H1 (cell line): Measurements from ENCODE around the gene ADGRG7. TPM values are rescaled to one million over a fixed set of nuclear protein-coding genes. Genes with fewer than 3 reads are reported as not detected.

ENCODE experiments used
- CTCF ChIA-PET: fragments of 300-600 bp; sonication (Branson Sonifier 250); formaldehyde crosslinking; loops from one replicate; lab custom pipeline; 2021; ENCODE audit not compliant: partially characterized antibody; lab: Charles Lee
- POLR2A ChIA-PET: fragments of 300-600 bp; sonication (Branson Sonifier 250); formaldehyde crosslinking; loops from one replicate; lab custom pipeline; 2021; ENCODE audit warnings: inconsistent platforms; ENCODE audit not compliant: partially characterized antibody; lab: Charles Lee
- DNase-seq, 2 experiments: peaks; one replicate each; pipeline versions ENCODE4 v3.0.0 to v3.0.0-alpha.2; 2010 to 2022; ENCODE audit warnings: low spot score in 2 of 2, low read depth in 1 of 2, mixed read lengths in 1 of 2
- FAIRE-seq: peaks from 2 replicates; lab custom pipeline; 2011; peaks lifted over from hg19 to GRCh38; lab: Jason Lieb, UNC
- H2AFZ ChIP-seq: 2 replicates; pipeline ENCODE4 v1.8.1; 2012; ENCODE audit warnings: low read length, inconsistent platforms
- H2AK5ac ChIP-seq: 2 replicates; pipeline ENCODE4 v1.6.1; 2013; ENCODE audit warnings: low read depth, low read length
- H2BK120ac ChIP-seq: replicated peaks from 2 replicates; pipeline ENCODE3; 2013; ENCODE audit warnings: low read depth, low read length, inconsistent platforms
- H2BK12ac ChIP-seq: 2 replicates; pipeline ENCODE4 v1.6.1; 2013; ENCODE audit warnings: low read depth, low read length
- H2BK15ac ChIP-seq: 2 replicates; pipeline ENCODE4 v1.6.1; 2013; ENCODE audit warnings: low read length
- H2BK20ac ChIP-seq: 2 replicates; pipeline ENCODE4 v1.6.1; 2013; ENCODE audit warnings: low read length
- H2BK5ac ChIP-seq: 2 replicates; pipeline ENCODE4 v1.6.1; 2013; ENCODE audit warnings: low read depth, low read length
- H3K14ac ChIP-seq: 2 replicates; pipeline ENCODE4 v1.6.1; 2013; ENCODE audit warnings: inconsistent platforms; ENCODE audit not compliant: insufficient read length
- H3K18ac ChIP-seq: 2 replicates; pipeline ENCODE4 v1.6.1; 2013; ENCODE audit warnings: low read length; ENCODE audit errors: extremely low read depth
- H3K23ac ChIP-seq: 2 replicates; pipeline ENCODE4 v1.6.1; 2013; ENCODE audit warnings: inconsistent platforms; ENCODE audit not compliant: insufficient read length
- H3K23me2 ChIP-seq: 2 replicates; pipeline ENCODE4 v1.6.1; 2013; ENCODE audit warnings: low read depth, low read length
- H3K27ac ChIP-seq: 2 replicates; pipeline ENCODE4 v1.6.1; 2011; ENCODE audit warnings: low read depth, low read length, inconsistent platforms
- H3K27me3 ChIP-seq, 4 experiments: replicated peaks in 1 of 4; 1 replicate in 1 of 4; 2 replicates in 3 of 4; pipeline versions ENCODE4 v1.6.1 to v1.8.1; 2011 to 2013; ENCODE audit warnings: low read length in 3 of 4, mild to moderate bottlenecking in 3 of 4, inconsistent platforms in 2 of 4, mixed read lengths in 2 of 4, moderate library complexity in 1 of 4; ENCODE audit not compliant: control insufficient read depth in 3 of 4, insufficient read depth in 3 of 4; ENCODE audit errors: extremely low read depth in 1 of 4
- H3K36me3 ChIP-seq, 4 experiments: 2 replicates each; pipeline versions ENCODE4 v1.6.1 to v1.8.1; 2011 to 2013; ENCODE audit warnings: mild to moderate bottlenecking in 4 of 4, low read length in 3 of 4, moderate library complexity in 2 of 4, control low read depth in 1 of 4, inconsistent platforms in 1 of 4; ENCODE audit not compliant: insufficient read depth in 4 of 4, control insufficient read depth in 2 of 4
- H3K4ac ChIP-seq: replicated peaks from 2 replicates; pipeline ENCODE3; 2013; ENCODE audit warnings: low read length, low read depth, mixed read lengths, inconsistent platforms; ENCODE audit not compliant: insufficient read length
- H3K4me1 ChIP-seq, 4 experiments: replicated peaks in 1 of 4; 1 replicate in 1 of 4; 2 replicates in 3 of 4; pipeline versions ENCODE4 v1.6.1 to v1.8.1; 2011 to 2013; ENCODE audit warnings: low read length in 3 of 4, inconsistent platforms in 2 of 4, mixed read lengths in 1 of 4; ENCODE audit not compliant: insufficient read depth in 4 of 4, control insufficient read depth in 3 of 4
- H3K4me2 ChIP-seq, 2 experiments: 2 replicates each; pipeline versions ENCODE4 v1.6.1 to v1.8.1; 2011 to 2013; ENCODE audit warnings: low read depth in 2 of 2, low read length in 2 of 2, control low read depth in 1 of 2, inconsistent platforms in 1 of 2, mild to moderate bottlenecking in 1 of 2; ENCODE audit not compliant: insufficient read depth in 1 of 2
- H3K4me3 ChIP-seq, 4 experiments: fragments of 200-600, 300-600 bp in 1 of 4; sonication (generic), shearing (Covaris generic), sonication (Bioruptor Twin) in 1 of 4; 2 replicates each; pipeline versions ENCODE4 v1.5.1 to v1.8.1; 2011 to 2016; ENCODE audit warnings: low read length in 4 of 4, low read depth in 3 of 4, control low read depth in 2 of 4, inconsistent platforms in 2 of 4, mild to moderate bottlenecking in 2 of 4, mixed read lengths in 1 of 4, moderate library complexity in 1 of 4; ENCODE audit not compliant: insufficient read depth in 2 of 4; ENCODE audit errors: extremely low read depth in 1 of 4
- H3K56ac ChIP-seq: replicated peaks from 2 replicates; pipeline ENCODE3; 2013; ENCODE audit warnings: low read depth, mild to moderate bottlenecking, mixed read lengths, low read length, inconsistent platforms; ENCODE audit not compliant: insufficient read length
- H3K79me1 ChIP-seq: 2 replicates; pipeline ENCODE4 v1.6.1; 2013; ENCODE audit warnings: low read depth, low read length, control low read depth
- H3K79me2 ChIP-seq, 2 experiments: 2 replicates each; pipeline versions ENCODE4 v1.6.1 to v1.8.1; 2012 to 2013; ENCODE audit warnings: low read length in 2 of 2, mild to moderate bottlenecking in 2 of 2, inconsistent platforms in 1 of 2; ENCODE audit not compliant: insufficient read depth in 2 of 2, control insufficient read depth in 1 of 2
- H3K9ac ChIP-seq, 4 experiments: replicated peaks in 1 of 4; 1 replicate in 1 of 4; 2 replicates in 3 of 4; pipeline versions ENCODE4 v1.6.1 to v1.8.1; 2011 to 2013; ENCODE audit warnings: low read depth in 3 of 4, low read length in 3 of 4, control low read depth in 2 of 4, mild to moderate bottlenecking in 2 of 4, moderate library complexity in 2 of 4, inconsistent platforms in 1 of 4; ENCODE audit errors: extremely low read depth in 1 of 4
- H3K9me3 ChIP-seq, 2 experiments: 2 replicates each; pipeline versions ENCODE4 v1.6.1 to v1.8.1; 2012 to 2013; ENCODE audit warnings: mild to moderate bottlenecking in 2 of 2, moderate library complexity in 2 of 2, control low read depth in 1 of 2, inconsistent platforms in 1 of 2, low read depth in 1 of 2, low read length in 1 of 2, mixed read lengths in 1 of 2; ENCODE audit not compliant: insufficient read depth in 2 of 2
- H4K20me1 ChIP-seq, 2 experiments: replicated peaks in 1 of 2; 2 replicates each; pipeline versions ENCODE3 to v1.8.1; 2011 to 2013; ENCODE audit warnings: inconsistent platforms in 2 of 2, low read length in 2 of 2, mild to moderate bottlenecking in 1 of 2; ENCODE audit not compliant: insufficient read depth in 2 of 2, control insufficient read depth in 1 of 2
- H4K5ac ChIP-seq: 2 replicates; pipeline ENCODE4 v1.6.1; 2013; ENCODE audit warnings: low read length, low read depth, mixed read lengths, inconsistent platforms; ENCODE audit not compliant: insufficient read length
- H4K8ac ChIP-seq: 2 replicates; pipeline ENCODE4 v1.8.0; 2013; ENCODE audit warnings: mild to moderate bottlenecking, moderate library complexity, low read length, inconsistent platforms; ENCODE audit not compliant: insufficient read depth; ENCODE audit errors: extremely low read depth
- H4K91ac ChIP-seq: replicated peaks from 2 replicates; pipeline ENCODE3; 2013; ENCODE audit warnings: low read length, mixed read lengths, inconsistent platforms; ENCODE audit not compliant: insufficient read length
- SP1 ChIP-seq: IDR thresholded peaks from 2 replicates; pipeline ENCODE4 v1.6.1; 2011; ENCODE audit warnings: low read depth, low read length
- SRF ChIP-seq: IDR thresholded peaks from 2 replicates; pipeline ENCODE4 v1.6.1; 2011; ENCODE audit warnings: mild to moderate bottlenecking, low read depth, low read length, moderate library complexity
- TAF7 ChIP-seq: optimal IDR thresholded peaks from 2 replicates; pipeline ENCODE3; 2011; ENCODE audit warnings: low read depth, mild to moderate bottlenecking, inconsistent platforms, low read length, moderate library complexity, borderline replicate concordance
- ZNF274 ChIP-seq: IDR thresholded peaks from 2 replicates; pipeline ENCODE4 v1.7.0; 2012; ENCODE audit warnings: low read length, borderline replicate concordance; ENCODE audit errors: extremely low read depth
- WGBS, 2 experiments: shearing (Covaris generic) in 1 of 2; methylation state at CpG; one replicate each; pipeline versions ENCODE4 v1.1.6 to v1.1.7; 2013 to 2015; ENCODE audit warnings: low lambda C conversion rate in 2 of 2, mixed read lengths in 2 of 2, inconsistent platforms in 1 of 2, low coverage in 1 of 2, missing lambda C conversion rate in 1 of 2; ENCODE audit not compliant: insufficient replicate concordance in 2 of 2, insufficient coverage in 1 of 2, insufficient read length in 1 of 2; ENCODE audit errors: extremely low coverage in 1 of 2, missing lambda C conversion rate in 1 of 2; 5-methylcytosine and 5-hydroxymethylcytosine counted together
- polyA plus RNA-seq, 7 experiments: library from polyadenylated mRNA; depleted of rRNA in 3 of 7; stranded (reverse) in 5 of 7; unstranded in 2 of 7; fragments of >200 nt in 5 of 7; fragments of 200-250 nt in 2 of 7; gene quantifications; 1 replicate in 5 of 7; 2 replicates in 1 of 7; 4 replicates in 1 of 7; pipeline versions ENCODE4 v1.2.1 to v1.2.3, GENCODE V29; 2011 to 2013; ENCODE audit warnings: missing spikeins in 2 of 7, mixed read lengths in 2 of 7
- total RNA-seq: library from RNA; stranded (reverse); fragmentation: NEBNext Ultra II Directional; extraction: Animal tissue kit (Norgen Biotek cat#: 25700); gene quantifications from 2 replicates; pipeline ENCODE4 v1.2.1, GENCODE V29; 2021

ADGRG7 gene
- total and polyA plus RNA-seq, 2 of the 8 experiments (the other 6 are each of a cell fraction or from before 2014, with no cell fraction given), result not detected

DNA sequence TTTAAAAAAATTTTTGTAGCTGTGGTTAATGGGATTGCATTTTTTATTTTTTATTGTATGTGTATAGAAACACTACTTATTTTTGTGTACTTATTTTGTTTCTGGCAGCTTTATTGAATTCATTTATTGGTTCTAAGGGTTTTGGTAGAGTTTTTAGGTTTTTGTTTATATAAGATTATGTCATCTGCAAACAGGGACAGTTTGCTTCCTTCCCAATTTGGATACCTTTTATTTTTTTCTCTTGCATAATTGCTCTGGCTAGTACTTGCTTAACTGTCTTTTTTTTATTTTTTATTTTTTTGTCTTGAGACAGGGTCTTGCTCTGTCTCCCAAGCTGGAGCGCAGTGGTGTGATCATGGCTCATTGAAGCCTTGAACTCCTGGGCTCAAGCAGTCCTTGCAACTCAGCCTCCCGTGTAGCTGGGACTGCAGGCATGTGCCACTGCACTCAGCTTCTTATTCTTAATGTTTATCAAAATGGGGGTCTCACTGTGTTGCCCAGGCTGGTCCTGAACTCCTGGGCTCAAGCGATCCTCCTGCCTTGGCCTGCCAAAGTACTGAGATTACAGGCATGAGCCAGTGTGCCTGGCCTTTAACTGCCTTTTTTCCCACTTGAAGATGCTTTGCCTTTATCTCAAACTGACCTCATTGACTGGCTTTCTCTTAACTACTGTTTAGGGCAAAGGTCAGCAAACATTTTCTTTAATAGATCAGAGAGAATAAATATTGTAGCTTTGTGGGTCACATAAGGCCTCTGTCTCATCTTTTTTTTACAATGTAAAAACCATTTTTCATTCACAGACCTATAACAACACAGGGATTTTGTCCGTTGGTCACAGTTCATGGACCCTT, 108.5 kb downstream of the ADGRG7 start:
- POLR2A ChIA-PET, result interaction anchor here (1.3 to 1.4 kb wide), 2 partner anchors 9 to 12 kb away, joined by 3 to 4 read pairs; partner anchors contain the start of gene TFG
- H4K20me1 ChIP-seq, result peaks cover 2 to 7% of the 10 kb centered on the region in 2 experiments

More for the DNA sequence above, 108.5 kb downstream of the ADGRG7 start:
- Histone ChIP-seq H4K91ac (no peak overlapping the region), H2BK15ac (no peak overlapping the region), H4K8ac (no peak overlapping the region), H3K4me3 (no peak overlapping the region), H3K4me2 (no peak overlapping the region), H3K18ac (no peak overlapping the region), H2BK120ac (no peak overlapping the region), H3K79me1 (peaks cover 2% of the 10 kb centered on the region; the same call in 1 of the 2 replicates), H3K4ac (no peak overlapping the region), H2AK5ac (no peak overlapping the region), H3K79me2 (peaks cover 8 to 93% of the 10 kb centered on the region in 2 experiments; a peak in 3 of 4 replicates), H3K27me3 (no peaks in the 10 kb centered on the region), H3K9ac (no peak overlapping the region), H2AFZ (no peak overlapping the region), H4K5ac (no peak overlapping the region), H3K27ac (no peak overlapping the region), H3K23me2 (no peaks in the 10 kb centered on the region), H3K23ac (no peak overlapping the region), H3K4me1 (no peaks in the 10 kb centered on the region), H3K56ac (no peak overlapping the region), H2BK20ac (no peak overlapping the region), H3K9me3 (no peaks in the 10 kb centered on the region), H2BK12ac (no peak overlapping the region), H3K14ac (no peak overlapping the region)
- DNase-seq (no peak), FAIRE-seq (no peak)
- WGBS, 2 experiments, result 95% methylated on average over 4 of the region's 4 CpGs; no CpG with 5 or more reads in 1 of the 2 experiments
- CTCF ChIA-PET, result interaction anchor here (1.0 to 1.7 kb wide), 3 partner anchors 19 to 256 kb away, joined by 3 to 5 read pairs (median 3); no protein-coding TSS in a partner anchor
- no peak for TF ChIP-seq TAF7
- no peak for TF ChIP-seq SRF
- TF ChIP-seq SP1, result no peak
- no peak for TF ChIP-seq ZNF274
- TF ChIP-seq, all 59 proteins: peak for 0
- Histone ChIP-seq H3K36me3 (peaks cover 6 to 48% (median 15%) of the 10 kb centered on the region in 4 experiments), H2BK5ac (no peak overlapping the region)
